ENCODE results near the gene SORCS1.

GRCh38 chr10:106768204-106768603 is 396.3 kb downstream of the SORCS1 start:
- TF ChIP-seq, protein P1, sequence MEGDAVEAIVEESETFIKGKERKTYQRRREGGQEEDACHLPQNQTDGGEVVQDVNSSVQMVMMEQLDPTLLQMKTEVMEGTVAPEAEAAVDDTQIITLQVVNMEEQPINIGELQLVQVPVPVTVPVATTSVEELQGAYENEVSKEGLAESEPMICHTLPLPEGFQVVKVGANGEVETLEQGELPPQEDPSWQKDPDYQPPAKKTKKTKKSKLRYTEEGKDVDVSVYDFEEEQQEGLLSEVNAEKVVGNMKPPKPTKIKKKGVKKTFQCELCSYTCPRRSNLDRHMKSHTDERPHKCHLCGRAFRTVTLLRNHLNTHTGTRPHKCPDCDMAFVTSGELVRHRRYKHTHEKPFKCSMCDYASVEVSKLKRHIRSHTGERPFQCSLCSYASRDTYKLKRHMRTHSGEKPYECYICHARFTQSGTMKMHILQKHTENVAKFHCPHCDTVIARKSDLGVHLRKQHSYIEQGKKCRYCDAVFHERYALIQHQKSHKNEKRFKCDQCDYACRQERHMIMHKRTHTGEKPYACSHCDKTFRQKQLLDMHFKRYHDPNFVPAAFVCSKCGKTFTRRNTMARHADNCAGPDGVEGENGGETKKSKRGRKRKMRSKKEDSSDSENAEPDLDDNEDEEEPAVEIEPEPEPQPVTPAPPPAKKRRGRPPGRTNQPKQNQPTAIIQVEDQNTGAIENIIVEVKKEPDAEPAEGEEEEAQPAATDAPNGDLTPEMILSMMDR (IDR thresholded peaks at IDR 0.05), result no peak
- TF ChIP-seq POLR2A (IDR thresholded peaks at IDR 0.05), result no peak

Data from tibial nerve (tissue), 3 donors.